HFF-Myc (cell line): ENCODE measurements around the gene CNKSR3.

ENCODE experiments used
- DNase-seq: peaks from one replicate; pipeline ENCODE4 v3.0.0-alpha.2; 2011; ENCODE audit warnings: low read depth; ENCODE audit errors: extremely low read depth
- H3K4me3 ChIP-seq: replicated peaks from 2 replicates; pipeline ENCODE4 v1.5.1; 2011; ENCODE audit warnings: low read depth, mild to moderate bottlenecking, control low read depth, low read length
- TF ChIP-seq, protein P1 (sequence below): IDR thresholded peaks from 2 replicates; pipeline ENCODE4 v1.5.1; 2012; ENCODE audit warnings: mild to moderate bottlenecking, low read depth, low read length, control low read depth; ENCODE audit errors: missing control alignments

Gene CNKSR3

DNA sequence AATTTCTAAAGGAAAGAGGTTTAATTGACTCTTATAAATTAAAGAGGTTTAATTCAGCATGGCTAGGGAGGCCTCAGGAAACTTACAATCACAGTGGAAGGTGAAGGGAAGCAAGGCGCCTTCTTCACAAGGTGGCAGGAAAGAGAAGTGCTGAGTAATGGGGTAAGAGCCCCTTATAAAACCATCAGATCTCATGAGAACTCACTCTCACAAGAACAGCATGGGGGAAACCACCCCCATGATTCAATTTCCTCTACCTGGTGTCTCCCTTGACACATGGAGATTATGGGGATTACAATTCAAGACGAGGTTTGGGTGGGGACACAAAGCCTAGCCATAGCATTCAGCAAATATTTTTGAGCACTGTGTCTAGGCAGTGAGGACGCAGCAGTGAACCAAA, 150.0 kb downstream of the CNKSR3 start:
- no peak overlapping the region for H3K4me3 ChIP-seq
- DNase-seq, result no peak
- TF ChIP-seq, protein P1, sequence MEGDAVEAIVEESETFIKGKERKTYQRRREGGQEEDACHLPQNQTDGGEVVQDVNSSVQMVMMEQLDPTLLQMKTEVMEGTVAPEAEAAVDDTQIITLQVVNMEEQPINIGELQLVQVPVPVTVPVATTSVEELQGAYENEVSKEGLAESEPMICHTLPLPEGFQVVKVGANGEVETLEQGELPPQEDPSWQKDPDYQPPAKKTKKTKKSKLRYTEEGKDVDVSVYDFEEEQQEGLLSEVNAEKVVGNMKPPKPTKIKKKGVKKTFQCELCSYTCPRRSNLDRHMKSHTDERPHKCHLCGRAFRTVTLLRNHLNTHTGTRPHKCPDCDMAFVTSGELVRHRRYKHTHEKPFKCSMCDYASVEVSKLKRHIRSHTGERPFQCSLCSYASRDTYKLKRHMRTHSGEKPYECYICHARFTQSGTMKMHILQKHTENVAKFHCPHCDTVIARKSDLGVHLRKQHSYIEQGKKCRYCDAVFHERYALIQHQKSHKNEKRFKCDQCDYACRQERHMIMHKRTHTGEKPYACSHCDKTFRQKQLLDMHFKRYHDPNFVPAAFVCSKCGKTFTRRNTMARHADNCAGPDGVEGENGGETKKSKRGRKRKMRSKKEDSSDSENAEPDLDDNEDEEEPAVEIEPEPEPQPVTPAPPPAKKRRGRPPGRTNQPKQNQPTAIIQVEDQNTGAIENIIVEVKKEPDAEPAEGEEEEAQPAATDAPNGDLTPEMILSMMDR, result no peak

DNA sequence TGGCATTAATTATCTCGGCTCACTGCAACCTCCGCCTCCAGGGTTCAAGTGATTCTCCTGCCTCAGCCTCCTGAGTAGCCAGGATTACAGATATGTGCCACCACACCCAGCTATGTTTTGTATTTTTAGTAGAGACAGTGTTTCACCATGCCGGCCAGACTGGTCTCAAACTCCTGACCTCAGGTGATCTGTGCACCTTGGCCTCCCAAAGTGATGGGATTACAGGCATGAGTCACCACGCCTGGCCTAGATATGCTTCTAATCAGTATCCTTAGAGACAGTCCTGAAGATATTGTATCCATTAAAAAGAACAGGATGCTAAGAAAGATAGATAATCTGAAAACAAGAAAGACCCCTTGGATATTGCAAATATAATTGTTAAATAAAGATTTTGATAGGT, 150.8 kb downstream of the CNKSR3 start:
- H3K4me3 ChIP-seq, result no peak overlapping the region
- TF ChIP-seq, protein P1, result no peak
- DNase-seq, result no peak

DNA sequence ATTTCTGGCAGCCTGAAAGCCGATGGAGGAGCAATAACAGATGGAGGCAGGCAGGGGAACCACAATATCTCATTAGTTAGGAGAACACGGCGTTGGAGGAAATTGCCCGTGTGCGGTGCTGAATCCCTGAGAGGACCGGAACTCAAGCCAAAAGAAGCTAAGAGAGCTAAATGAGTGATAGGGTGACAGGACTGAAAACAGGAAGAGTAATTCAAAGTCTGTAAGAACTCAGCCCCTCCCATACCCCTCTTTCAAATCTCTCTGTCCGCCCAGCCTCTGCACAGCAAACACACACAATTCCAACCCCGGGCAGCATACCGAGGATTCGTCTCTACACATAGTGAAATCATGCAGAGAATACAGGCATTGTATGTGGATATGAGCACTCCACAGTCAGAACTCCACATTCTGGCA, 151.3 kb downstream of the CNKSR3 start:
- DNase-seq, result no peak
- TF ChIP-seq, protein P1, result no peak

DNA sequence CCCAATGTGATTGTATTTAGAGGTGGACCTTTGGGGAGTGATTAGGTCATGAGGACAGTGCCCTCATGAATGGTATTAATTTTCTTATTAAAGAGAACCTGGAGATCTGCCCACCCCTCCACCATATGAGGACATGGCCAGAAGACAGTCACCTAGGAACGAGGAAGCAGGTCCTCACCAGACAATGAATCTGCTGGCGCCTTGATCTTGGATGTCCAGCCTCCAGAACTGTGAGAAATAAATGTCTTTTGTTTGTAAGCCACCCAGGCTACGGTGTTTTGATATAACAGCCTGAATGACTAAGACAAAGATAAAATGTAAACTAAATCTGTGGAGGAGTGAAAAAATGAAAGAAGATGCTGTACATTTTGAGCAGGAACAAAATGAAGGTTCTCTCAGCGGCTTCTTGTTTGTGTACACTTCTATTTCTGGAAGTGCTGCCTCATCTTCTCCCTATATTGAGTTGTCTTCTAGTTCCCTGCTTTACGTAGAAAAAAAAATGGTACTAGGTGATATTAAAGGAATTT, 152.4 kb downstream of the CNKSR3 start:
- H3K4me3 ChIP-seq, result no peak overlapping the region
- no peak for DNase-seq
- TF ChIP-seq, protein P1, result no peak

More for the DNA sequence above, 151.3 kb downstream of the CNKSR3 start:
- no peak overlapping the region for H3K4me3 ChIP-seq

DNA sequence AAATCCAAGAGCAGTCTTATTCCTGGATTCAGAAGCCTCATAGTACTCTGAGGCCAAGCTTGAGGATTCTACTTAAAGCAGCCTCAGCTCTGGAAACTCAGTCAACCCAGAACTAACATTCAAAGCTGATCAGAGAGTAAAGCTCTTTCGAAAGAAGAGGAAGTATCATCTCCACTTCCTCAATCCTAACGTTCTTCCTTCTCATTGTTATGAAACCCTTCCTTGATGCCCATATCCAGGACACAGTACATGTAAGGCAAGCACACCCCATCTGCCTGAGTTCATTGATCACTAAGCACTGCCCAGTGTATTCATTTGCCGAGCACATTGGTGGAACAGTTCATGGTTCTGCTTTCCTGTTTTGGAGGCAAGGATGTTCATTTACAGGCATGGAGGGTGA, 153.8 kb downstream of the CNKSR3 start, which contains the start of gene IPCEF1:
IPCEF1 (minus strand) TSS at position 114 of the 400 bp plus-strand sequence. CDS start 90,856 bp downstream, outside the sequence.
- H3K4me3 ChIP-seq, result no peak within 1 kb of the TSS
- DNase-seq, result no peak
- TF ChIP-seq, protein P1, result no peak

DNA sequence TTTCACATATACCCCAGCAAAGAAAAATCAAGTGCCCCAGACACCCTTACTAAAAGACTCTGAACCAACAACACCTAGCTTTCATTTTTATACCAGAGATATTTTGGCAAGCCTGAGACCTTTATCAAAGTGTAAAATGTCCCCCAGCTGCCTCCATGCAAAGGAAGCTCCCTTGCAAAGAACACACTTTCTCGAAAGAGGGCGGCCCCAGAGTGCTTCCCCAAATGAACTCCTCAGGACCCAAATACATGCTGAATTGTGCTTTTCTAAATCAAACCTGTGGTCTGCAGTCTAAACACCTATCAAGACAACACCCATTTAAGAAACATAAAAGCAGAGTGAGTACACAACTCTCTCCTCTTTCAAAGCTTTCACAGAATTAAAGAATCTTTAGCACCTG, 154.4 kb downstream of the CNKSR3 start:
- TF ChIP-seq, protein P1, result no peak

DNA sequence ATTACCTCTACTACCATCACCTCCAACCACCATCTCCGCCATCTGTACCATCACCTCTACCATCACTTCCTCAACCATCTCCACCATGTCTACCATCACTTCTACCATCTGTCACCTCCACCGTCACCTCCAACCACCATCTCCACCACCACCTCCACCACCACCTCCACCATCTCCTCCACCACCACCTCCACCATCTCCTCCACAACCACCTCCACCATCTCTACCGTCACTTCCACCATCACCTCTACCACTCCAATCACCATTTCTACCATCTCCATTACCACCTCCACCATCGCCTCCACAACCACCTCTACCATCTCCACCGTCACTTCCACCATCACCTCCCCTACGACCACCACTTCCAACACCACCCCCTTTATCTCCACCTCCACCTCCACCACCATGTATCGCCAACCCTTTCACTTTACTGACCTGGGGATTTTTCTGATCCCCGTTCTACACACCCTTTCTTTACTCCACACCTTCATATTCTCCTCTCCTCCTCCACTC, 156.2 kb downstream of the CNKSR3 start:
- DNase-seq, result no peak
- H3K4me3 ChIP-seq, result no peak overlapping the region
- TF ChIP-seq, protein P1, result no peak

More for the DNA sequence above, 154.4 kb downstream of the CNKSR3 start:
- H3K4me3 ChIP-seq, result no peak overlapping the region
- no peak for DNase-seq
